ENCODE results near the gene CSNK2B.

GRCh38 chr6:31683591-31683990 lies 17.7 kb downstream of the CSNK2B start:
- TF ChIP-seq POLR2A (IDR thresholded peaks at IDR 0.05) (no peak), EP300 (IDR thresholded peaks at IDR 0.05) (no peak)

Measured in suprapubic skin (tissue), 2 donors.